Amniotic epithelial cell (primary cell): ENCODE measurements around the gene TSSC4.
A peak's percentile ranks its signal among the peaks of the same experiment; 100 is the strongest.

ENCODE experiments used
- DNase-seq: peaks from one replicate; pipeline ENCODE4 v3.0.0-alpha.2; 2010; ENCODE audit warnings: low read depth

The TSSC4 gene

DNA sequence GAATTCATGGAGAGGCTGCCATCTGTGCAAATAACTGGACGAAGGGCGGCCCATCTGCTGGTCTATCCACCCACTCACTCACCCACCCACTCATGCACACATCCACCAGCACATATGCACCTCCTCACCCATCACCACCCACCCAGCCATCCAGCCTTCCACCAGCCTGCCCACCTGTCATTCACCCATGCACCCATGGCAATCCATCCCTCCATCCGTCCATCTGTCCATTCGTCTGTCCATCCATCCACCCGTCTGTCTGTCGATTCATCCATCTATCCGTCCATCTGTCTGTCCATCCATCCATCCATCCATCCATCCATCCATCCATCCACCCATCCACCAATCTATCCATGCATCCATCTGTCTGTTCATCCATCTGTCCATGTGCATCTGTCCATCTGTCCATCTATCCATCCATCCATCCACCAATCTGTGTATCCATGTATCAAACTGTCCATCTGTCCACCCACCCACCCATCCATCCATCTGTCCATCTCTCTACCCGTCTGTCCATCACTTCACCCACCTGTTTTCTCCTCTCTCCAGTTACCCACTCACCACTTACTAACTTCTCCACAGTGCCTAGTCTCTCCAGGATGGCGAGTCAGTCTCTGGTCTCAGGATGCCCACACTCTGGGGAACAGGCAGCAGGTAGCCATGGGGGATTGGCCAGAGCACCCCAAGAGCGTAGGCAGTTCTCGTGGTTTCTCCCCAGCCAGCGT, 34.9 kb downstream of the TSSC4 start:
- no peak for DNase-seq

DNA sequence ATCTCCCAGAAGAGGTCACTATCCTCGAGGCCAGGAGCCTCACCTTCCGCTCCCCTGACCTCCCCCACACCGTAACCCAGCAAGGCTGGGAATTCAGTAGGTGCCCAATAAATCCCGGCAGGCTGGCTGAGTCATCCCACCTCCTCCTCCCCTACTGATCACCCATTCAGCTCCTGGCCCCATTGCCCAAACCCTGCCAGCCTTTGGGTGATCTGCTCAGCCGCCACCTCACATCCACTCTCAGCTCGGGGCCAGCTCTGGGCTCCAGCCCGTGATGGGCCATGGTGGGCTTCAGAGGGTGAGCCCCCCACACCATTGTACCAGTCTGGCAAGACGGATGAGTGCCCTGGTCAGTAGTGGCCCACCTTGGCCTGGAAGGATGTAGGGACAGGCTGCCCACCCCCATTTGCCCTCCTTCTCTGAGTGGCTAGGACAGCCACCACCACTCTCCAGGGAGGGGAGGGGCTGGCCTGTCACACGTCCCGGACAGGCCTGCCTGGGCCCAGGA, 35.5 kb downstream of the TSSC4 start:
- no peak for DNase-seq

GRCh38 chr11:2436521-2437031, 36.0 kb downstream of the TSSC4 start:
- no peak for DNase-seq

- DNase-seq: no peak
Observed at GRCh38 chr11:2437516-2437915, 37.0 kb downstream of the TSSC4 start.

- DNase-seq: no peak
Observed at GRCh38 chr11:2439820-2440219, 39.3 kb downstream of the TSSC4 start.

- DNase-seq: no peak
Observed at GRCh38 chr11:2440646-2441045, 40.1 kb downstream of the TSSC4 start.

DNA sequence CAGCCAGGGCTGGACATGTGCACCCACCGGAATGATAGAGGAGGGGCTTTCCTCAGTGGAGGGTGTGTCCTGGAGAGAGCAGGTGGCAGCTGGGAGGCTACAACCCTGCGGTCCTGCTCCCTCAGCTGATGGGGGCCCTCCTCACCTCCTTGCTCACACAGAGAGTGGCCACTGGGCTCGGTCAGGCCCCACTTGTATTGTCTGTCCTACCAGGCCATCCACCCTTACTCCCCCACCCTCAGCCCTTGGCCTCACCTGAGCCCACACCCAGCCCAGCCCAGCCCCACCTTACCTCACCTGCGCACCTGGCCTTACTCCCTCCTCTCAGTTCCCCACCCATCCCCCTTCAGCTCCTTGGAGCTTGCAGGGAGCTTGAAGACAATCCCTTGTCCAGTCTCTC, 40.6 kb downstream of the TSSC4 start:
- no peak for DNase-seq

DNA sequence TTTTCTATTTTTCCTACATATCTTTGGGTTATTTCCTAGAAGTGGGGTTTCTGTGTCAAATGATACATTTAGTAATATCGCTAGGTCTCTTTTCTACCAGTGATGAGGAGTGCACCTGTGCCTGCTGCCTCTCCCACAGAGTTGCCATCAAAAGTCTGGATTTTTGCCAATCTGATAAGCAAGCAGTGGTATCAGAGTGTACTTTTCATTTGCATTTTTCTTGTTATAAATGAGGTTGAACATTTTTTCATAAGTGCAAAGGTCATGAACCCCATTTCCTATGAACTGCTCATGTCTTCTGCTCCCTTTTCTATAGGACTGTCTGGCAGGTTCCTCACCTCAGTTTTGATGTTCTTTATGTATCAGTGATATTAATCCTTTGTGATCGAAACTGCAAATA, 42.0 kb downstream of the TSSC4 start:
- no peak for DNase-seq

- no peak for DNase-seq
Observed at GRCh38 chr11:2443406-2443805, 42.9 kb downstream of the TSSC4 start.

- DNase-seq: no peak
Observed at GRCh38 chr11:2443881-2444820, 43.6 kb downstream of the TSSC4 start, which contains the start of gene TRPM5. TSS of gene TRPM5 (minus strand) at chr11:2444514. CDS start at chr11:2423036, 21,478 bp downstream.

- no peak for DNase-seq
Observed at GRCh38 chr11:2444821-2445745, 44.5 kb downstream of the TSSC4 start, which contains the start of gene KCNQ1. TSS of gene KCNQ1 (plus strand) at chr11:2445008. CDS start at chr11:2445099, 91 bp downstream.

DNA sequence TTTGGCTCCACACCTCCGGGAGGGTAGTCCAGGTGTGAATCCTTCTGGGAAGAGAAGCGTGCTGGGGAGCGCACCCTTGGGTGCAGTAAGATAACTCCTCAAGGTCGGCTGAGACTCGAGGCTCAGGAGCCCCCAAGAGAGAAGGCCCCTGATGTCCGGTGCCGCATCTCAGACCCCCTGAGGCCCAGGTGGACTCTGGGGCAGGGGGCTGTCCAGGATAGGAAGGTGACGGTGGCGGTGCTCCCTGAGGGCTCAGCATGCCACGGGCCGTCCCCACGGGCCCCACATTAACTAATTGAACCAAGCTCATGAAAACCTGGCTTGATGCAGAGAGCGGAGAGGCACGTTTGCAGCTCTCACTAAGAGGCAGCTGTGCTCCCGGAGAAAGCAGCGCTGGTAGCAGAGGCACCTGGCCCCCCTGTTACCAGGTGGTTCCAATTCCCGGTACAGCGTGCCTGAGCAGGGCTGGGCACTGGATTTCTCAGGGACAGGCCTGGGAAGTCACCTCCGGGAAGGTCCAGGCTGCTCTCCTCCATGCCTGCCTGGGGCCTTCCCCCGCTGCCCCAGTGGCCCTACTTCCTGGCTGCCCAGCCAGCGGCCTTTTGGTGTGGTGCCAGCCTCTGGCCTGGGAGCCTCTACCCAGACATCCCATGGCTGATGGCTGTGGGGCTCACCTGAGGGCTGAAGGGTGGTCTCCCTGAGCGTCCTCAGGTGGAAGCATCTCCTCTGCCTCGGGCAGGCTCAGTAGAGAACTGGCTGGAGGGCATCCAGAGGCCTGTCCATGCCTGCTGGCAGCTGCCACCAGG, 45.4 kb downstream of the TSSC4 start:
- DNase-seq: no peak

DNA sequence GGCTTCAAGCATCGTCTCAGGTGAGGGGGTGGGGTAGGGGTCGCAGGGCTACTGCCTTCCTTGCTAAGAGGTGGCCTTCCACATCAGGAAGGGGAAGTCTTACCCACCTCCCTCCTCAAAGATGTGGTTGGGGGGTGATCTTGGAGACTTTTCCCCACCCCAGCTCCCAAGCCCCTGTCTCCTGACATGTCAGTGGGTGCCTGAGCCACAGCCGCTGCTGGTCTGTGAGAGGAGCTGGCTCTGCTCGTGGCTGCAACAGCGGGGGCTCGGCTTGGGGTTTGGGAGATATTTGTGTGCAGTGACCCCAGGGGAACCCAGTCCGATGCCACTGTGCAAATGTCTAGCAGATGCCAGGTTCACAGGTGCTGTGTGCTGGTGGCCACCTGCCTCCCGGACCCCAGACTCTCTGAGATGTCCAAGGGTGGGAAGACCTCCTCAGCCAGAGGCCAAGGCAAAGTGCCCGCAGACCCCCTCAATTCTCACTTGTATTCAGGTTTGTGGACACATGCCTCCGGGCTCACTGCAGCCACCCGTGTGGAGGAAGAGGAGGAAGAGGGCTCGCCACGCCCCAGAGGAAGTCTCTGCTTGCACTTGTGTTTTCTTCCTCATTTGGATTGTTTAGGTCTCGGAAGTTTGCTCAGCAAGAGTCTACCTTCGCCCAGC, 46.2 kb downstream of the TSSC4 start:
- no peak for DNase-seq

DNA sequence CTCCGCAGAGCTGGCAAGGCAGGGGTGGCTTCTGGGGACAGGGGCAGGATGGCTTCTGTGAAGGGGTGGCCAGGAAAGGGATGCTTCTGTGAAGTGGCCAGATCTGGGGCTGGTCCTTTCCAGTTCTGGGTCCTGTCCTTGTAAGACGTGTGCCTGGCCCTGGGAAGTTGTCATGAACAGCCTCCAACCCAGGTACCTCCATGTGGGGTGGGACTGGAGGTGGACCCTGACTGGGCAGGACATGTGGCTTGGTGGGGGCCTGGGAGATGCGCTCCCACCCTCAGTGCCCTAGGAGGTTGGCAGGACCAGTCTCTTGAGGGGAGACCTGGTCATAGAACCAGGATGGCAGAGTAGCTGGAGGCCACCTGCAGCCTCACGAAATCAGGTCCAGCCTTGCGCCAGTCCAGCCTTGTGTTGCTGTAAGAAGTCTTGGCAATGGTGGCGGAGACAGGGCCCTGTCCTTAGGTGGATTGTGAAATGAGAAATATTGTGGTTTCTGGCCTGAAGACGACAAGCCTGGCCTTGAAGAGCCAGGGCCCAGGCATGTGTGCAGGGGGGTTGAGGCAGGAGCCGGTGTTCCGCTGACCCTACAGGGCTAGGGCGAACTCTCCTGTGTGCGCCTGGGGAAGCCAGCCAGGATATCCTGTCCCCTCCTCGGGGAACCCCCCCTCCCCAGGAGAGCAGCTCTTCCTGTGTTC, 46.9 kb downstream of the TSSC4 start:
- DNase-seq: peak; percentile 3

GRCh38 chr11:2447951-2448650, 47.6 kb downstream of the TSSC4 start:
- DNase-seq: no peak

GRCh38 chr11:2448661-2449547, 48.4 kb downstream of the TSSC4 start:
- no peak for DNase-seq

- peak; percentile 24 for DNase-seq
Observed at GRCh38 chr11:2449548-2450320, 49.2 kb downstream of the TSSC4 start.
